ENCODE results near the gene ACBD6.

DNA sequence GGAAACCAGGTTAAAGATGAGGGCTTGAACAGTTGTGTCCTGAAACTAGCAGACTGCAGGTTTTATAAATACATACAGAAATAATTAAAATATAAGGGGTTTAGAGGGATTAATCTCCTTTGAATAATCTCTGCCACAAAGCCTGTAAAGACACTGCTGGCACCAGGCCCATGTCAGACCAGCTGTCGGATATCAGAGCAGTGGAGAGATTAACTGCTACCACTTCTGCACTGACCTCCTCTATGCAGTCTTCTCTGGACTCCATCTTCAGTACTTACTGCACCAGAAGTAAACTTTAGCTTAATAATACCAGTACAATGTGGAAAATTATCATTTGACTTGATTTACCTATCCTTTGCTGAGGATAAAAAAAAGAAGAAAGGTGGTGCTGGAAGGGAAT, 143.7 kb downstream of the ACBD6 start:
- TF ChIP-seq POLR2A (IDR thresholded peaks at IDR 0.05): no peak
- TF ChIP-seq, protein P1, sequence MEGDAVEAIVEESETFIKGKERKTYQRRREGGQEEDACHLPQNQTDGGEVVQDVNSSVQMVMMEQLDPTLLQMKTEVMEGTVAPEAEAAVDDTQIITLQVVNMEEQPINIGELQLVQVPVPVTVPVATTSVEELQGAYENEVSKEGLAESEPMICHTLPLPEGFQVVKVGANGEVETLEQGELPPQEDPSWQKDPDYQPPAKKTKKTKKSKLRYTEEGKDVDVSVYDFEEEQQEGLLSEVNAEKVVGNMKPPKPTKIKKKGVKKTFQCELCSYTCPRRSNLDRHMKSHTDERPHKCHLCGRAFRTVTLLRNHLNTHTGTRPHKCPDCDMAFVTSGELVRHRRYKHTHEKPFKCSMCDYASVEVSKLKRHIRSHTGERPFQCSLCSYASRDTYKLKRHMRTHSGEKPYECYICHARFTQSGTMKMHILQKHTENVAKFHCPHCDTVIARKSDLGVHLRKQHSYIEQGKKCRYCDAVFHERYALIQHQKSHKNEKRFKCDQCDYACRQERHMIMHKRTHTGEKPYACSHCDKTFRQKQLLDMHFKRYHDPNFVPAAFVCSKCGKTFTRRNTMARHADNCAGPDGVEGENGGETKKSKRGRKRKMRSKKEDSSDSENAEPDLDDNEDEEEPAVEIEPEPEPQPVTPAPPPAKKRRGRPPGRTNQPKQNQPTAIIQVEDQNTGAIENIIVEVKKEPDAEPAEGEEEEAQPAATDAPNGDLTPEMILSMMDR (IDR thresholded peaks at IDR 0.05): no peak
